SK-N-SH (cell line): ENCODE measurements around the gene GNAI3. TPM values are rescaled to one million over a fixed set of nuclear protein-coding genes. Genes with fewer than 3 reads are reported as not detected.

ENCODE experiments used
- CTCF ChIA-PET: fragments of 300-600, 350-600 bp; formaldehyde crosslinking; extraction: SDS; loops from one replicate; lab custom pipeline; 2021; lab: Yijun Ruan, JAX
- POLR2A ChIA-PET: fragments of 350-600 bp; sonication (Branson Sonifier 250); formaldehyde crosslinking; extraction: SDS; loops from one replicate; lab custom pipeline; 2020; ENCODE audit warnings: antibody characterized with exemption, inconsistent platforms; lab: Yijun Ruan, JAX
- DNase-seq: peaks from one replicate; pipeline ENCODE4 v3.0.0; 2012
- H2AFZ ChIP-seq: fragments of 200-600 bp; sonication (generic); 2 replicates; pipeline ENCODE4 v1.8.1; 2016; ENCODE audit warnings: antibody characterized with exemption, mild to moderate bottlenecking, low read depth
- H3F3A ChIP-seq: fragments of 200-600 bp; sonication (generic); replicated peaks from 2 replicates; pipeline ENCODE3; 2016; ENCODE audit warnings: antibody characterized with exemption, mild to moderate bottlenecking; ENCODE audit not compliant: insufficient read depth
- H3K27ac ChIP-seq, 2 experiments: fragments of 200-500 bp in 1 of 2; fragments of 200-600 bp in 1 of 2; sonication (Bioruptor generic) in 1 of 2; sonication (generic), shearing (Covaris generic) in 1 of 2; 2 replicates each; pipeline versions ENCODE4 v1.5.1 to v1.6.1; 2014 to 2016; ENCODE audit warnings: low read depth in 2 of 2, inconsistent platforms in 1 of 2, low read length in 1 of 2, mild to moderate bottlenecking in 1 of 2, mixed read lengths in 1 of 2
- H3K27me3 ChIP-seq: fragments of 200-600 bp; sonication (generic), shearing (Covaris generic); 2 replicates; pipeline ENCODE4 v1.6.1; 2016; ENCODE audit warnings: mixed run types; ENCODE audit not compliant: insufficient read depth
- H3K36me3 ChIP-seq, 2 experiments: fragments of 200-500 bp in 1 of 2; fragments of 200-600 bp in 1 of 2; sonication (Bioruptor generic) in 1 of 2; sonication (generic) in 1 of 2; replicated peaks in 1 of 2; 2 replicates each; pipeline versions ENCODE3 to v1.5.1; 2014 to 2016; ENCODE audit warnings: low read length in 1 of 2, mild to moderate bottlenecking in 1 of 2; ENCODE audit not compliant: insufficient read depth in 2 of 2, control insufficient read depth in 1 of 2
- H3K4me1 ChIP-seq, 2 experiments: fragments of 200-500 bp in 1 of 2; fragments of 200-600 bp in 1 of 2; sonication (Bioruptor generic) in 1 of 2; sonication (generic), shearing (Covaris generic) in 1 of 2; 2 replicates each; pipeline versions ENCODE4 v1.5.1 to v1.6.1; 2014 to 2016; ENCODE audit warnings: low read depth in 1 of 2, low read length in 1 of 2, mixed run types in 1 of 2; ENCODE audit not compliant: insufficient read depth in 2 of 2, control insufficient read depth in 1 of 2
- H3K4me2 ChIP-seq: fragments of 200-600 bp; sonication (generic), shearing (Covaris generic); 2 replicates; pipeline ENCODE4 v1.6.1; 2017; ENCODE audit warnings: mixed run types
- H3K4me3 ChIP-seq, 2 experiments: fragments of 200-500 bp in 1 of 2; fragments of 200-600 bp in 1 of 2; sonication (Bioruptor generic) in 1 of 2; sonication (generic), shearing (Covaris generic) in 1 of 2; 2 replicates each; pipeline versions ENCODE4 v1.5.1 to v1.8.1; 2014 to 2016; ENCODE audit warnings: low read depth in 2 of 2, inconsistent platforms in 1 of 2, low read length in 1 of 2, mild to moderate bottlenecking in 1 of 2, mixed read lengths in 1 of 2, moderate library complexity in 1 of 2
- H3K79me2 ChIP-seq: fragments of 200-600 bp; sonication (generic); 2 replicates; pipeline ENCODE4 v1.8.1; 2017; ENCODE audit warnings: mild to moderate bottlenecking; ENCODE audit not compliant: insufficient read depth
- H3K9ac ChIP-seq: fragments of 200-600 bp; sonication (generic); 2 replicates; pipeline ENCODE4 v1.6.1; 2017; ENCODE audit warnings: mixed run types
- H3K9me2 ChIP-seq: fragments of 200-600 bp; sonication (generic); 2 replicates; pipeline ENCODE4 v1.6.1; 2017; ENCODE audit warnings: mixed run types
- H3K9me3 ChIP-seq: fragments of 200-600 bp; sonication (generic); 2 replicates; pipeline ENCODE4 v1.6.1; 2017; ENCODE audit warnings: mixed run types, mild to moderate bottlenecking, moderate library complexity
- H4K20me1 ChIP-seq: fragments of 200-600 bp; sonication (generic); 2 replicates; pipeline ENCODE4 v1.6.1; 2017; ENCODE audit warnings: mild to moderate bottlenecking, mixed run types; ENCODE audit not compliant: insufficient read depth
- EZH2phosphoT487 ChIP-seq: fragments of 200-600 bp; sonication (generic); IDR thresholded peaks from 2 replicates; pipeline ENCODE4 v1.6.1; 2017; ENCODE audit warnings: low read depth, mixed run types, mild to moderate bottlenecking, antibody characterized with exemption, moderate library complexity, borderline replicate concordance
- GATA2 ChIP-seq: sonication (generic); formaldehyde crosslinking; IDR thresholded peaks from 2 replicates; pipeline ENCODE4 v1.5.0; 2020; ENCODE audit warnings: mild to moderate bottlenecking, missing genetic modification reagents
- NFIC ChIP-seq: IDR thresholded peaks from 2 replicates; pipeline ENCODE4 v1.4.0; 2012; ENCODE audit warnings: borderline replicate concordance
- SIN3A ChIP-seq: IDR thresholded peaks from 2 replicates; pipeline ENCODE4 v1.6.1; 2012; ENCODE audit warnings: low read depth, mild to moderate bottlenecking, low read length, moderate library complexity, borderline replicate concordance
- SMC3 ChIP-seq: IDR thresholded peaks from 2 replicates; pipeline ENCODE4 v1.6.1; 2012; ENCODE audit warnings: low read depth, low read length, improper control_type of control experiment
- WGBS: methylation state at CpG from one replicate; pipeline ENCODE4 v1.1.6; 2017; ENCODE audit warnings: low lambda C conversion rate; 5-methylcytosine and 5-hydroxymethylcytosine counted together
- polyA plus RNA-seq, 3 experiments: library from polyadenylated mRNA; depleted of rRNA; stranded (reverse); fragments of >200 nt; gene quantifications; 2 replicates each; pipeline ENCODE4 v1.2.3, GENCODE V29; 2012
- TF ChIP-seq, protein P1 (sequence below): IDR thresholded peaks from 2 replicates; pipeline ENCODE4 v1.4.0; 2012; ENCODE audit warnings: low read depth, borderline replicate concordance
- TF ChIP-seq, protein P2 (sequence below): fragments of 150-350 bp; IDR thresholded peaks from 2 replicates; pipeline ENCODE4 v1.6.1; 2017; ENCODE audit warnings: antibody characterized with exemption, low read length, low read depth, borderline replicate concordance
- TF ChIP-seq, protein P3 (sequence below): IDR thresholded peaks from 2 replicates; pipeline ENCODE4 v1.6.1; 2012; ENCODE audit warnings: mild to moderate bottlenecking, low read depth, low read length, moderate library complexity

The GNAI3 gene
- polyA plus RNA-seq, 1 of the 3 experiments (the other 2 are of a cell fraction): 4.0 TPM

DNA sequence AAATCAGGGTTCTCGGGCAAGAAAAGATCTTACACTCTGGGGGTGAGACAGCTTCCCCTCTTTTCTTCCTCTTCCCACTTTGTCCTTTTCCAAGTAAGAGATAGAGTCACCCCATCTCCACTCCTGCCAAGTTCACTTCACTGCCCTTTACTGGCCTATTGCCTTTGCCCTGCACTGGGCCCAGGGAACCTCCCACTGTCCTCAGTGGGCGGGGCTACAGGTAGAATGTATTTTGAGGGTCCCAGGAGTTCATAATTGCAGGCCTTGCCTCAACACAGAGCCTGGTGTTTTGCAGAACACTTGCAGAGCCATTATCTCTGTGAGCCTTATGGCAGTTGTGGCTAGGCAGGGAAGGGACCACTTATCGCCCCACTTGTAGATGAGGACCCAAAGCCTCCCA, 74.5 kb downstream of the GNAI3 start:
- POLR2A ChIA-PET: interaction anchor here (2.9 kb wide), 1 partner anchor 75 kb away, joined by 16 read pairs; the partner anchor contains the start of gene GNAI3
- no peak overlapping the region for H3K4me3 ChIP-seq
- peak overlapping the region; percentile 97; the same call in 1 of the 2 replicates for H3K4me2 ChIP-seq

DNA sequence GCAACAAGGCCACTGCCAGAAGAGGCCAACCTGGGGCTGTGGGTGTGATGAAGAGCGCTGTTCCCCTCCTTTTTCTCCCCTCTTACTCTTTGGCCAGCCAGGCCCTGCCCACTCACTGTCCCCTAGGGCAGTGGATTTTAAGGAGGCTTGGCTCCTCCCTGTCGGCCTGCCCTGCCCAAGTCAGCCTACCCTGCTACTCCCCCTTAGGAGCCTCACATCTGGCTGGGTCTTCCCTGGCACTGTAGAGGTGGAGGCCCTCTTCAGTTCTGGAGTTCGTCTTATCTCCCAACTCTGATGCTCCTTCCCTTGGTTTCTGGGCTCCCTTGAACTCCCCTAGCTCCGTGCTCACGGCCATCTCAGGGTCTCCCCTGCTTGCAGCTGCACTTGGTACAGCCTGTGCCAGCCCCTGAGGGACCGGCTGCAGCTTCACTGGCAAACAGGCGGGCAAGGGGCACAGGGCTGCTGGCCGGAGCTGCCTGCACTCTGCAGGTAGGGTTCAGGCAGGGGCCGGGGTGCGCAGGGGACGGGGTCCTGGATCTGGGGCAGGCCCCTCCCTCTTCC, 75.3 kb downstream of the GNAI3 start:
- H3K27ac ChIP-seq: peak overlapping the region in 1 of 2 experiments; percentile 71; a peak in 2 of 4 replicates
- H3K9me2 ChIP-seq: no peaks in the 10 kb centered on the region
- TF ChIP-seq EZH2phosphoT487: no peak
- TF ChIP-seq, protein P1, sequence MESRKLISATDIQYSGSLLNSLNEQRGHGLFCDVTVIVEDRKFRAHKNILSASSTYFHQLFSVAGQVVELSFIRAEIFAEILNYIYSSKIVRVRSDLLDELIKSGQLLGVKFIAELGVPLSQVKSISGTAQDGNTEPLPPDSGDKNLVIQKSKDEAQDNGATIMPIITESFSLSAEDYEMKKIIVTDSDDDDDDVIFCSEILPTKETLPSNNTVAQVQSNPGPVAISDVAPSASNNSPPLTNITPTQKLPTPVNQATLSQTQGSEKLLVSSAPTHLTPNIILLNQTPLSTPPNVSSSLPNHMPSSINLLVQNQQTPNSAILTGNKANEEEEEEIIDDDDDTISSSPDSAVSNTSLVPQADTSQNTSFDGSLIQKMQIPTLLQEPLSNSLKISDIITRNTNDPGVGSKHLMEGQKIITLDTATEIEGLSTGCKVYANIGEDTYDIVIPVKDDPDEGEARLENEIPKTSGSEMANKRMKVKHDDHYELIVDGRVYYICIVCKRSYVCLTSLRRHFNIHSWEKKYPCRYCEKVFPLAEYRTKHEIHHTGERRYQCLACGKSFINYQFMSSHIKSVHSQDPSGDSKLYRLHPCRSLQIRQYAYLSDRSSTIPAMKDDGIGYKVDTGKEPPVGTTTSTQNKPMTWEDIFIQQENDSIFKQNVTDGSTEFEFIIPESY: no peak
- no peak for TF ChIP-seq SIN3A
- TF ChIP-seq, protein P2, sequence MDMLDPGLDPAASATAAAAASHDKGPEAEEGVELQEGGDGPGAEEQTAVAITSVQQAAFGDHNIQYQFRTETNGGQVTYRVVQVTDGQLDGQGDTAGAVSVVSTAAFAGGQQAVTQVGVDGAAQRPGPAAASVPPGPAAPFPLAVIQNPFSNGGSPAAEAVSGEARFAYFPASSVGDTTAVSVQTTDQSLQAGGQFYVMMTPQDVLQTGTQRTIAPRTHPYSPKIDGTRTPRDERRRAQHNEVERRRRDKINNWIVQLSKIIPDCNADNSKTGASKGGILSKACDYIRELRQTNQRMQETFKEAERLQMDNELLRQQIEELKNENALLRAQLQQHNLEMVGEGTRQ: no peak
- TF ChIP-seq, protein P3, sequence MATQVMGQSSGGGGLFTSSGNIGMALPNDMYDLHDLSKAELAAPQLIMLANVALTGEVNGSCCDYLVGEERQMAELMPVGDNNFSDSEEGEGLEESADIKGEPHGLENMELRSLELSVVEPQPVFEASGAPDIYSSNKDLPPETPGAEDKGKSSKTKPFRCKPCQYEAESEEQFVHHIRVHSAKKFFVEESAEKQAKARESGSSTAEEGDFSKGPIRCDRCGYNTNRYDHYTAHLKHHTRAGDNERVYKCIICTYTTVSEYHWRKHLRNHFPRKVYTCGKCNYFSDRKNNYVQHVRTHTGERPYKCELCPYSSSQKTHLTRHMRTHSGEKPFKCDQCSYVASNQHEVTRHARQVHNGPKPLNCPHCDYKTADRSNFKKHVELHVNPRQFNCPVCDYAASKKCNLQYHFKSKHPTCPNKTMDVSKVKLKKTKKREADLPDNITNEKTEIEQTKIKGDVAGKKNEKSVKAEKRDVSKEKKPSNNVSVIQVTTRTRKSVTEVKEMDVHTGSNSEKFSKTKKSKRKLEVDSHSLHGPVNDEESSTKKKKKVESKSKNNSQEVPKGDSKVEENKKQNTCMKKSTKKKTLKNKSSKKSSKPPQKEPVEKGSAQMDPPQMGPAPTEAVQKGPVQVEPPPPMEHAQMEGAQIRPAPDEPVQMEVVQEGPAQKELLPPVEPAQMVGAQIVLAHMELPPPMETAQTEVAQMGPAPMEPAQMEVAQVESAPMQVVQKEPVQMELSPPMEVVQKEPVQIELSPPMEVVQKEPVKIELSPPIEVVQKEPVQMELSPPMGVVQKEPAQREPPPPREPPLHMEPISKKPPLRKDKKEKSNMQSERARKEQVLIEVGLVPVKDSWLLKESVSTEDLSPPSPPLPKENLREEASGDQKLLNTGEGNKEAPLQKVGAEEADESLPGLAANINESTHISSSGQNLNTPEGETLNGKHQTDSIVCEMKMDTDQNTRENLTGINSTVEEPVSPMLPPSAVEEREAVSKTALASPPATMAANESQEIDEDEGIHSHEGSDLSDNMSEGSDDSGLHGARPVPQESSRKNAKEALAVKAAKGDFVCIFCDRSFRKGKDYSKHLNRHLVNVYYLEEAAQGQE: no peak
- peaks cover 0 to 23% of the 10 kb centered on the region in 2 experiments for H3K36me3 ChIP-seq
- H3F3A ChIP-seq: no peaks in the 10 kb centered on the region
- no peak overlapping the region for H2AFZ ChIP-seq
- H3K4me1 ChIP-seq: peaks cover 12 to 46% of the 10 kb centered on the region in 2 experiments; a peak in 3 of 4 replicates
- ChIA-PET CTCF (interaction anchor here (1.1 to 11.9 kb wide), 5 partner anchors 17 to 150 kb away, joined by 3 to 114 read pairs (median 7); no protein-coding TSS in a partner anchor), POLR2A (interaction anchor here (1.3 to 2.9 kb wide), 2 partner anchors 14 to 76 kb away, joined by 7 to 16 read pairs; partner anchors contain the start of gene GNAI3)
- H3K9ac ChIP-seq: no peak overlapping the region
- peaks cover 57% of the 10 kb centered on the region for H3K79me2 ChIP-seq
- no peaks in the 10 kb centered on the region for H3K27me3 ChIP-seq
- peaks cover 54% of the 10 kb centered on the region for H4K20me1 ChIP-seq
- peak; percentile 73 for DNase-seq
- no peak overlapping the region; a peak in 1 of 4 replicates for H3K4me3 ChIP-seq
- WGBS: 78% methylated on average over 8 of the region's 11 CpGs
- H3K4me2 ChIP-seq: peak overlapping the region; percentile 97; the same call in 1 of the 2 replicates
- no peaks in the 10 kb centered on the region for H3K9me3 ChIP-seq

More for the DNA sequence above, 74.5 kb downstream of the GNAI3 start:
- Histone ChIP-seq H3K9ac (no peak overlapping the region), H3K9me3 (no peaks in the 10 kb centered on the region), H3K79me2 (peaks cover 57% of the 10 kb centered on the region), H3F3A (peaks cover 2% of the 10 kb centered on the region), H3K27me3 (no peaks in the 10 kb centered on the region), H2AFZ (no peak overlapping the region), H4K20me1 (peaks cover 52% of the 10 kb centered on the region), H3K27ac (peak overlapping the region in 1 of 2 experiments; percentile 71; a peak in 1 of 4 replicates), H3K4me1 (peaks cover 19 to 51% of the 10 kb centered on the region in 2 experiments; a peak in 3 of 4 replicates), H3K9me2 (no peaks in the 10 kb centered on the region), H3K36me3 (peaks cover 0 to 15% of the 10 kb centered on the region in 2 experiments)
- TF ChIP-seq NFIC (no peak), GATA2 (CRISPR knock-in tag) (no peak), SMC3 (no peak)
- DNase-seq: no peak
- CTCF ChIA-PET: interaction anchor here (1.1 to 11.9 kb wide), 3 partner anchors 17 to 91 kb away, joined by 3 to 114 read pairs (median 8); no protein-coding TSS in a partner anchor
- WGBS: 100% methylated on average over 1 of the region's 3 CpGs
